GM13976 (cell line): ENCODE data around the gene TMEM178A.

ENCODE experiments used
- DNase-seq: peaks from one replicate; pipeline ENCODE4 v3.0.0; 2012; ENCODE audit warnings: low spot score
- in situ Hi-C: fragments of 300-500 bp; cut with MboI; formaldehyde crosslinking; loops from one replicate; pipeline ENCODE4 v1.12.0; 2022; ENCODE audit warnings: low sequenced_read_pairs, mixed read lengths, inconsistent platforms; ENCODE audit not compliant: unreplicated experiment
- TF ChIP-seq, protein P1 (sequence below): IDR thresholded peaks from 2 replicates; pipeline ENCODE4 v1.5.1; 2012; ENCODE audit warnings: borderline replicate concordance, mild to moderate bottlenecking; ENCODE audit not compliant: insufficient read depth; ENCODE audit errors: extremely low read depth, missing control alignments, control extremely low read depth

The TMEM178A gene

DNA sequence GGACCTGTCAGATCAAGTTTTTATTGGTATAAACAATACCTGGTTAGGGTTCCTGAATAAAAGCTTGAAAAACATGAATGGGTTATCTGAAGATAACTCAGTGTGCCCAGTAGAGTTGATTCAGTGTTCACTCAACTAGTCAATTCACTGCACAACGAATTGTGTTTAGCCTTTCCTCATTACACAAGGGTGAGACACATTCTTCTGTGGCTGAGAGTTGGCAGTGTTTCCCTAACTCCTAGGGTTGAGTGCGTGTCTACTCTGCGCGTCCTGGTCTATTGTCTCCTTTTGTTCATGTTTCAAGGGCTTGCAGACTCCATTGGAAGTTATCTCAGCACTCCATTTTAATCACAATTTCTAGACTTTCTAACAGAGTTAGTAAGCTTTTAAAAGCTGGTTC is 32.8 kb upstream of the TMEM178A start:
- TF ChIP-seq, protein P1, sequence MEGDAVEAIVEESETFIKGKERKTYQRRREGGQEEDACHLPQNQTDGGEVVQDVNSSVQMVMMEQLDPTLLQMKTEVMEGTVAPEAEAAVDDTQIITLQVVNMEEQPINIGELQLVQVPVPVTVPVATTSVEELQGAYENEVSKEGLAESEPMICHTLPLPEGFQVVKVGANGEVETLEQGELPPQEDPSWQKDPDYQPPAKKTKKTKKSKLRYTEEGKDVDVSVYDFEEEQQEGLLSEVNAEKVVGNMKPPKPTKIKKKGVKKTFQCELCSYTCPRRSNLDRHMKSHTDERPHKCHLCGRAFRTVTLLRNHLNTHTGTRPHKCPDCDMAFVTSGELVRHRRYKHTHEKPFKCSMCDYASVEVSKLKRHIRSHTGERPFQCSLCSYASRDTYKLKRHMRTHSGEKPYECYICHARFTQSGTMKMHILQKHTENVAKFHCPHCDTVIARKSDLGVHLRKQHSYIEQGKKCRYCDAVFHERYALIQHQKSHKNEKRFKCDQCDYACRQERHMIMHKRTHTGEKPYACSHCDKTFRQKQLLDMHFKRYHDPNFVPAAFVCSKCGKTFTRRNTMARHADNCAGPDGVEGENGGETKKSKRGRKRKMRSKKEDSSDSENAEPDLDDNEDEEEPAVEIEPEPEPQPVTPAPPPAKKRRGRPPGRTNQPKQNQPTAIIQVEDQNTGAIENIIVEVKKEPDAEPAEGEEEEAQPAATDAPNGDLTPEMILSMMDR = no peak
- no peak for DNase-seq
- in situ Hi-C loops = no loop called here

DNA sequence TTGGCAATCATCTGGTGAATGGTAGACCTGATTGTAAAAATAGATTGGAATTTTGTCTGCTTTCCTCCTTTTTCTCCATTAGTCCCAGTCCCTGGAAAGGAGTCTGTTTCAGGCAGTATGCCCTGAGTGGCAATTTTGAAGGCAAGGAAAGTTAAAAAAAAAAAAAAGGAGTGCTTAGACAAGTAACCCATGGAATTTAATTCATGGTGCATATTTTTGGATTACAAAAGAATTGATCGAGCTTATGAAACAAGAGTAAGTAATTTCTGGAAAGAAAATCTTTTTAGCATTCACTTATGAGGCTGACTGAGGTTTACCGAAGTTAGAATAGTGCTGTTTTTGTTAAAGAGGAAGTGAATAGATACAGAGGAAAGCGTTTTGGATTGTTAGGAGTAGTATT is 29.4 kb upstream of the TMEM178A start:
- DNase-seq = no peak
- in situ Hi-C loops = no loop called here
- TF ChIP-seq, protein P1 = no peak

DNA sequence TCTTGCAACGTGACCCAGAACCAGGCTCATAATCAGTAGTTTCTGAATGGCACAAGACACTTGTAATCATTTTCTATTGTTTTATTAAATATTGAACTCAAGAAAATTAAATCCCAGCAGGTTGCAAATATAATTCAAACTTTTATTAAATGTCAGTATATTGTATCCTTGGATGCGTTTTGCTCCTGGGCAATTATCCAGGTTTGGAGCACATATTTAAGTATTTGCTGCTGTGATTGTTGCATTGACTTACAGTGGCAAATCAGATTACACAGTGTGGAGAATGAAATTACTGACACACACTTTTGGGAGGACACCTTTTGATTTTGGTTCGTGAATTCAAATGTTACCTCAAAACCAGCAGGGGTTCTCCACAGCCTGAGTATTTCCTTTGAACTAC is 27.1 kb upstream of the TMEM178A start:
- in situ Hi-C loops = no loop called here
- TF ChIP-seq, protein P1 = no peak
- DNase-seq = no peak

DNA sequence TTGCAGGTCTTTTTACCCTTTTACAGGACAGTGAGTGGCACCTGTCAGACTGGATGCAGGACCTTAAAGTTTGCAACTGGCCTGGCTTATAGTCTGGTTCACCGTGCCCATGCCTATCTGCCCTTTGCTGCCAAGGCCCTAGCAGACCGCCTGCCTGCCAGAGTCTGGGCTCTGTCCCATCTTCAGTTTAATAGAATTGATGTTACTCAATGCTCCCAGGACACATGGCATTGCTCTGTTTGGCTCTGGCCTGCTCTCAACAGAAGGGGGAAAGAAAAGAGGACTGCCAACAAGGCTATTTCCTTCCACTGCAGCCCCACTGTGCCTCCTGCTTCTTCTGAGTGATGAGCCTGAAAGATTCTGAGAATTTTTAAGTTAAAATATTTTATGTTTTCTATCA is 25.6 kb upstream of the TMEM178A start:
- TF ChIP-seq, protein P1 = no peak
- no peak for DNase-seq
- in situ Hi-C loops = no loop called here

GRCh38 chr2:39640681-39641080 is 25.0 kb upstream of the TMEM178A start:
- TF ChIP-seq, protein P1 = no peak
- no peak for DNase-seq
- in situ Hi-C loops = no loop called here

- in situ Hi-C loops = no loop called here
- TF ChIP-seq, protein P1 = no peak
- no peak for DNase-seq
Measured at GRCh38 chr2:39641635-39642034, 24.1 kb upstream of the TMEM178A start.
